ENCODE results near the gene SLC12A8.
A peak's percentile ranks its signal among the peaks of the same experiment; 100 is the strongest.

The SLC12A8 gene

GRCh38 chr3:125140011-125140817 is 72.3 kb downstream of the SLC12A8 start:
- DNase-seq (ENCODE audit: low read depth in 2 of 2), result no peak

- DNase-seq (ENCODE audit: low read depth in 2 of 2), result no peak
These were observed 73.2 kb downstream of the SLC12A8 start for GRCh38 chr3:125139386-125139785.

DNA sequence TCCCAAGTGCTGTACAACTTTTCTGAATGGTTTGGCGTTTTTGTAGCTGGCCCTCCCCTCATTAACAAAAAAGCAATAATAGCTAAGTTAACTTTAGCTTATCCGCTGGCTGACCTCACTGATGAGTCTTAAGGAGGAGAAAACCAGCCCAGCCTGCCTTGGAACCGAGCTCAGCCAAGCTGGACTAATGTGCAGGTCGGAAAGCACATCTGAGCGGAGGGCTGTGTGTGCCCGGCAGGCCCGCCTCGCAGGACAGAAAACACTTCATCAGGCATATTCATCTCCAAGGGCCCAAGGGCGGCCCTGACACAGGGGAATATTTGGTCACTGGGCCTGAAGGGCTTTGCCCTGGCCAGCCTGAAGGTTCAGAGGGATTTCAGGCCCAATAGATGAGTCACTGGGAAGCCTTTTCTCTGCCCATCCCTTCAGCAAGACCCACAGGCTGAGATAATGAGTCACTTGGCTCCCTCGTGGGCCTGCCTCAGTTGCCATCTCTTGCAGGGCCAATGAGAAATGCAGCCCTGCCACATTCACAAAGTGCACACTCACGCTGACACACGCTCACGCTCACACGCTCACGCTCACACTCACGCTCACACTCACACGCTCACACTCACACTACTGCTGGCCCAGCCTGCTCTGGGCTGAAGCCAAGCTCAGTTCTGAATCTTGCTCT is 75.1 kb downstream of the SLC12A8 start:
- DNase-seq (ENCODE audit: low read depth in 2 of 2), result no peak

DNA sequence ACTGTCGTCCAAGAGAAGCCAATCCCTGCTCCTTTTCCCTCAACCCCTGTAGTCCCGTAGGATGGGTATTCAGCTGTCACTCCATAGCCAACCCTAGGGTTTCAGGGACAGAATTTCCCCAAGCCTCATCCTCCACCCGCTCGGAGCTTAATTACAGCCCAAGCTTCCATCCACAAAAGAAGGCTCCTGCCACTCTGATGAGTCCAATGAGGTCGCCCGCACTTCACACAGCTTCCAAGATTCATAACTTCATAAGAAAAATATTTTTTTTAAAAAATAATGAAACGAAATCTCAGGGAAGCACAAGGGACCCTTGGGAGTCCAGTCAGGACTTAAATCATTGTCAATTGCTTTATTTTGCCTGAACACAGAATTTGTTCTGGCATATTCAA is 75.6 kb downstream of the SLC12A8 start:
- no peak for DNase-seq (ENCODE audit: low read depth in 2 of 2)

- DNase-seq (ENCODE audit: low read depth in 2 of 2), result no peak
These were observed 76.0 kb downstream of the SLC12A8 start for GRCh38 chr3:125136515-125136914.

DNA sequence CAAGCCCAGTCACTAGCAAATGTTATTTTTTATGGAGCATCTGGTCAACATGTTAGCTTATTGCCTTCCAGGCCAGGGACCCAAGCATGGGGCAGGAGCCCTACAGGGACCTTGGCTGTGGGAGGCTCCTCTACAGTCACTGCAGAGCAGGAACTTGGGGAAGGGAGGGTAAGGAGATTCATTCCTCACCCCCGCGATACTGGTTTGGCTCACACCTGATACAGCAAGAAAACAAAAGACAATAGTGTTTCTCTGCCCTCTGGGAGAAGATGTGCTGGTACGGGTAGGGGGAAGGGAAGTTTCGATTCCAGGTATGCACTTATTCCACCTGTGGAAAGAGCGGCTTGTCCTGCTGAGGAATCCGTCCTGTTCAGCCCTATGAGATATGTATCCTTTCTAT is 77.6 kb downstream of the SLC12A8 start:
- DNase-seq (ENCODE audit: low read depth in 2 of 2), result no peak

- DNase-seq (ENCODE audit: low read depth in 2 of 2), result no peak
These were observed 79.7 kb downstream of the SLC12A8 start for GRCh38 chr3:125132815-125133214.

DNA sequence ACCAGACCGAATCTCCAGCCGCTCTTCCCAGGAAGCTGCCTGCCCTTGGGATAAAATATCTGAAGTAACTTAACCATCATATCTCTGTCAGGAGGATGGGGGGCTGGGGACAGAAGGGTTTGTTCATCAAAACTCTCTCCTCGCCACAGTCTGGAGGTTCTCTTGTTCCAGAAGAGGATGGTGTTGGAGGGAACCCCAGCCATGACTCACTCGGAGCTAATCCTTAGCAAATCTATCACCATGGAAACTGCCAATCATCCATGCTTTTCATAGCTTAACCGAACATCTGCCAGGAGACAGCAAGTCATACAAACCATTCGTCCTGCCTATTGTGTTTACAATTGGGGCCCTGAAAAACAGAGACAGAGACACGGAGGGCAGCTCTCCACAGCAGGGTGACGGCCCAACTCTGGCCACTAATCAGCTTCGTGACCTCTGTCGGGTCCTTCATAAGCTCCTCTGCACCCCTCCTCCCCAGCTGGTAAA is 83.0 kb downstream of the SLC12A8 start:
- DNase-seq (ENCODE audit: low read depth in 2 of 2), result no peak

GRCh38 chr3:125128861-125129501 is 83.6 kb downstream of the SLC12A8 start:
- DNase-seq (ENCODE audit: low read depth in 2 of 2), result no peak

- DNase-seq (ENCODE audit: low read depth in 2 of 2), result no peak
These were observed 86.2 kb downstream of the SLC12A8 start for GRCh38 chr3:125126323-125126722.

DNA sequence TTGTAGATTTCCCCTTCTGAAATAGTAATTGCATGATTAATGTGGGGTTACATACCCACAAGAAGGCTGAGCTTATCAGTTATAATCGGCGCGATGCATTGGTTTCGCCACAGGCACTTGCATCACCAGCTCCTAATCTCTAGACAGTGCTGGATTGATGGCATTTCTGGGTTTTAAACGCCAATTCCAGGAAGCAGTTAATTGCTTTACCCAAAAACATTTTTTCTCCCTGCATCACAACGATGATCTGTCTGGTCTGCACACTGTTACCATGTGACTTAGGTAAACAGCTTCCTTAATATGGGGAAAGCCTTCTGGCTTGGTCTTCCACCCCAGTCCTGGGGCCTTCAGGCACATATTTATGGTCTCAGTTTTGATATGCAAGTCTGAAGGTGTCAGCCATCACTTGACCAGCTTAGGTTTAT is 86.7 kb downstream of the SLC12A8 start:
- DNase-seq (ENCODE audit: low read depth in 2 of 2), result peak in 1 of 2 donors; percentile 28

DNA sequence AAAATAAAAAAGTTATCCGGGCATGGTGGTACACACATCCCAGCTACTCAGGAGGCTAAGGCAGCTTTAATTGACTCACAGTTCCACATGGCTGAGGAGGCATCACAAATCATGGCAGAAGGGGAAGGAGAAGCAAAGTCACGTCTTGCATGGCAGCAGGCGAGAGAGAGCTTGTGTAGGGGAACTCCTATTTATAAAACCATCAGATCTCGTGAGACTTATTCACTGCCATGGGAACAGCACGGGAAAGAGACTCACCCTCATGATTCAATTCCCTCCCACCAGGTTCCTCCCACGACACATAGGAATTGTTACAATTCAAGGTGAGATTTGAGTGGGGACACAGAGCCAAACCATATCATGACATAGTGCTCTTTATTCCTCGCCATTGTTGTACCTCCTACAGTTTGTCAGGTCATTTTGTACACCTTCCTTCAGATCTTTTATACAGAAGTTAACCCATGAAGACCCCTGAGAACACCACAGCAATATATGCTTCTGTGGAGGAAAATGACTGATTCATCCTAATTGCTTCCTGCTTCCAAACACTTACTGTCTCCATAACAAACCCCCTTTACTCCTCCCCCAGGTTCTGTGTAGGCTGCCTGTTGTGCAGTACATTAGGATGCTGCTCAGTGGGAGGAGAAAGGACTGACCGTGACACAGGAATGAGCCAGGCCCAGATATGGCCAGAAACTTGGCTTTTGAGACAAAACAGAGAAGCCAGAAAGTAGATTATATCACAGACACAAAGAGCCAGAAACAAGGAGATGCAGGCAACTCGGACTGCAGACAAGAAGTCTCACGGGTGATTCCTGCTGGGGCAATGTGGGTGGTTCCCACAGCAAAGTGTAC is 88.9 kb downstream of the SLC12A8 start:
- DNase-seq (ENCODE audit: low read depth in 2 of 2), result no peak

GRCh38 chr3:125121246-125122010 is 91.1 kb downstream of the SLC12A8 start:
- DNase-seq (ENCODE audit: low read depth in 2 of 2), result no peak

- no peak for DNase-seq (ENCODE audit: low read depth in 2 of 2)
These were observed 92.0 kb downstream of the SLC12A8 start for GRCh38 chr3:125120379-125121122.

DNA sequence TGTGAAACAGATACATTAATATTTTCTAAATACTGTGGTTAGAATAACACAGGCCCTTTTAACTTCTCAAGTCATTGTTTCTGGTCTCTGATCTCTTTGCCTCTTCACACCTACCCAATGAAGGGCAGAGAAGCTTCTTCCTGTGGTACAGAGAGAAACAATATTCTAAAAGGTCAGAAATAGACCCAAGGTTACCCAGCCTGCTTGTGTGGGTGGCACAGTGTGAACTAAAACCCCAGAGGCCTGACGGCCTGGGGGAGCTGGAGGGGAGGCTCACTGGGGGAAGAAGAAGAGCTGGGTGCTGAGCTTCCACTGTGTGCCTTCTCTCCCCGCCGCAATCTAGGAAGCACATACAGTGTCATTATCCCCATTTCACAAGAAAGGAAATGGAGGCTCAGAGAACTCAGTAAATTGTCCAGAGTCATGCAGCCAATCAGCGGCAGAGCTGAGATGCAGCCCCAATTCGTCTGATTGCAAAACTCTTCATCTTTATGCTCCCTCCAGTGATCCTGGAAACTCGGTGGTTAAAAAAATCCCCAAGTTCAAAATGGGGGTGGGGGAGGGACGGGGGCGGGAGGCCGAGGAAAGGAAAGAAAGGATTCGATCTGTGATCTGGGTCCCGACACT is 92.7 kb downstream of the SLC12A8 start:
- peak in 1 of 2 donors; percentile 47 for DNase-seq (ENCODE audit: low read depth in 2 of 2)

GRCh38 chr3:125118600-125118999 is 93.9 kb downstream of the SLC12A8 start:
- no peak for DNase-seq (ENCODE audit: low read depth in 2 of 2)

- DNase-seq (ENCODE audit: low read depth in 2 of 2), result no peak
These were observed 94.8 kb downstream of the SLC12A8 start for GRCh38 chr3:125117631-125118191.

GRCh38 chr3:125116311-125117080 is 96.1 kb downstream of the SLC12A8 start:
- DNase-seq (ENCODE audit: low read depth in 2 of 2), result no peak

- no peak for DNase-seq (ENCODE audit: low read depth in 2 of 2)
These were observed 96.9 kb downstream of the SLC12A8 start for GRCh38 chr3:125115640-125116039.
